DND-41 (cell line): ENCODE results near the gene LHX4.

Experiments used
- EZH2 ChIP-seq: IDR thresholded peaks from 3 replicates; pipeline ENCODE4 v1.6.1; 2012; ENCODE audit warnings: borderline replicate concordance, low read depth, mild to moderate bottlenecking, moderate library complexity, low read length, inconsistent platforms; ENCODE audit not compliant: severe bottlenecking
- TF ChIP-seq, protein P1 (sequence below): IDR thresholded peaks from 2 replicates; pipeline ENCODE4 v1.5.1; 2012; ENCODE audit warnings: borderline replicate concordance, low read length, moderate library complexity, mild to moderate bottlenecking; ENCODE audit not compliant: poor library complexity, severe bottlenecking; ENCODE audit errors: extremely low read depth

DNA sequence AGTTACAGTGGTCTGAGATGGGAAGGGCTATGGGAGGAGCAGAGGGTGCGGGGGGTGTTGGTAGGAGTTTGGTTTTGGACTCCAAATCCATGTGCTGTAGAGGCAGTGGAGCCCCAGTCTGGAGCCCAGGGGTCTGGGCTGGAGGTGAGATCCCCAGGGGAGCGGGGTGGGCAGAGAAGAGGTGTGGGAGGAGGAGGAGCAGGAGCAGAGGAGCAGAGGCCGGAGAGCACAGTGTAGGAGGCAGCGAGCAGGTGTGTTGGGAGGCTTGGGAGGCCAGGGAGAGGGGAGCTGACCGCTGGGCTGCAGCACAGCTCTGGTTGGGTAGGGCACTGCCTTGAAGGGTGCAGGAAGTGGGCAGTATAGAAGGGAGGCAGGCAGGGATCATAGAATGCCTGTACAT, 28.9 kb downstream of the LHX4 start:
- TF ChIP-seq, protein P1, sequence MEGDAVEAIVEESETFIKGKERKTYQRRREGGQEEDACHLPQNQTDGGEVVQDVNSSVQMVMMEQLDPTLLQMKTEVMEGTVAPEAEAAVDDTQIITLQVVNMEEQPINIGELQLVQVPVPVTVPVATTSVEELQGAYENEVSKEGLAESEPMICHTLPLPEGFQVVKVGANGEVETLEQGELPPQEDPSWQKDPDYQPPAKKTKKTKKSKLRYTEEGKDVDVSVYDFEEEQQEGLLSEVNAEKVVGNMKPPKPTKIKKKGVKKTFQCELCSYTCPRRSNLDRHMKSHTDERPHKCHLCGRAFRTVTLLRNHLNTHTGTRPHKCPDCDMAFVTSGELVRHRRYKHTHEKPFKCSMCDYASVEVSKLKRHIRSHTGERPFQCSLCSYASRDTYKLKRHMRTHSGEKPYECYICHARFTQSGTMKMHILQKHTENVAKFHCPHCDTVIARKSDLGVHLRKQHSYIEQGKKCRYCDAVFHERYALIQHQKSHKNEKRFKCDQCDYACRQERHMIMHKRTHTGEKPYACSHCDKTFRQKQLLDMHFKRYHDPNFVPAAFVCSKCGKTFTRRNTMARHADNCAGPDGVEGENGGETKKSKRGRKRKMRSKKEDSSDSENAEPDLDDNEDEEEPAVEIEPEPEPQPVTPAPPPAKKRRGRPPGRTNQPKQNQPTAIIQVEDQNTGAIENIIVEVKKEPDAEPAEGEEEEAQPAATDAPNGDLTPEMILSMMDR: no peak
- no peak for TF ChIP-seq EZH2
